GM13976 (cell line): ENCODE results near the gene FIP1L1.

Source experiments
- DNase-seq: peaks from one replicate; pipeline ENCODE4 v3.0.0; 2012; ENCODE audit warnings: low spot score
- in situ Hi-C: fragments of 300-500 bp; cut with MboI; formaldehyde crosslinking; loops from one replicate; pipeline ENCODE4 v1.12.0; 2022; ENCODE audit warnings: low sequenced_read_pairs, mixed read lengths, inconsistent platforms; ENCODE audit not compliant: unreplicated experiment
- TF ChIP-seq, protein P1 (sequence below): IDR thresholded peaks from 2 replicates; pipeline ENCODE4 v1.5.1; 2012; ENCODE audit warnings: borderline replicate concordance, mild to moderate bottlenecking; ENCODE audit not compliant: insufficient read depth; ENCODE audit errors: extremely low read depth, missing control alignments, control extremely low read depth

The FIP1L1 gene

DNA sequence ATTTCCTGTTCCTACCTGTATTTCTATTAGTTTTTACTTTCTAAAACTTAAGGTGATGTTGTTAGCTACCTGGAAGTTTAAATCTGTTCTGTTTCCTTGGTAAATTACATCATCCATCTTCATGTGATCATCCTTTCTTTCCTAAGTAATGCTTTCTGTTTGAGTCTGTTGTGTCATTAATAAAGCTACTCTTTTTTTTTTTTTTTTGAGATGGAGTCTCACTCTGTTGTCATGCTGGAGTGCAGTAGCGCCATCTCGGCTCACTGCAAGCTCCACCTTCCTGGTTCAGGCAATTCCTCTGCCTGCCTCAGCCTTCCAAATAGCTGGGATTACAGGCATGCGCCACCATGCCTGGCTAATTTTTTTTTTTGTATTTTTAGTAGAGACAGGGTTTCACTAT lies 73.3 kb downstream of the FIP1L1 start:
- TF ChIP-seq, protein P1, sequence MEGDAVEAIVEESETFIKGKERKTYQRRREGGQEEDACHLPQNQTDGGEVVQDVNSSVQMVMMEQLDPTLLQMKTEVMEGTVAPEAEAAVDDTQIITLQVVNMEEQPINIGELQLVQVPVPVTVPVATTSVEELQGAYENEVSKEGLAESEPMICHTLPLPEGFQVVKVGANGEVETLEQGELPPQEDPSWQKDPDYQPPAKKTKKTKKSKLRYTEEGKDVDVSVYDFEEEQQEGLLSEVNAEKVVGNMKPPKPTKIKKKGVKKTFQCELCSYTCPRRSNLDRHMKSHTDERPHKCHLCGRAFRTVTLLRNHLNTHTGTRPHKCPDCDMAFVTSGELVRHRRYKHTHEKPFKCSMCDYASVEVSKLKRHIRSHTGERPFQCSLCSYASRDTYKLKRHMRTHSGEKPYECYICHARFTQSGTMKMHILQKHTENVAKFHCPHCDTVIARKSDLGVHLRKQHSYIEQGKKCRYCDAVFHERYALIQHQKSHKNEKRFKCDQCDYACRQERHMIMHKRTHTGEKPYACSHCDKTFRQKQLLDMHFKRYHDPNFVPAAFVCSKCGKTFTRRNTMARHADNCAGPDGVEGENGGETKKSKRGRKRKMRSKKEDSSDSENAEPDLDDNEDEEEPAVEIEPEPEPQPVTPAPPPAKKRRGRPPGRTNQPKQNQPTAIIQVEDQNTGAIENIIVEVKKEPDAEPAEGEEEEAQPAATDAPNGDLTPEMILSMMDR = no peak
- no peak for DNase-seq
- in situ Hi-C loops = no loop called here

DNA sequence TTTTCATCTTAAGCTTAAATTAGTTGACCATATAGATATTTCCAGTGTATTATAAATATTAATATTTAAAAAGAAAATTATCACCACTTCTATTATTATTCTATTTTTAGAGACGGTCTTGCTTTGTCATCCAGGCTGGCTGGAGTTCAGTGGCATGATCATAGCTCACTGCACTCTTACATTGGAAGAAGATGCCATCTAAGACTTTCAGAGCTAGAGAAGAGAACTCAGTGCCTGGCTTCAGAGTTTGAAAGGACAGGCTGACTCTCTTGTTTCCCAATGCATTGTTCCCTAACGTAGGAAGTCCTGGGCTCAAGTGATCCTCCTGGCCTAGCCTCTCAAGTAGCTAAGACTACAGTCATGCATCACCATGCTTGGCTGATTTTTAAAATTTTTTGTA lies 75.9 kb downstream of the FIP1L1 start:
- TF ChIP-seq, protein P1 = no peak
- in situ Hi-C loops = no loop called here

DNA sequence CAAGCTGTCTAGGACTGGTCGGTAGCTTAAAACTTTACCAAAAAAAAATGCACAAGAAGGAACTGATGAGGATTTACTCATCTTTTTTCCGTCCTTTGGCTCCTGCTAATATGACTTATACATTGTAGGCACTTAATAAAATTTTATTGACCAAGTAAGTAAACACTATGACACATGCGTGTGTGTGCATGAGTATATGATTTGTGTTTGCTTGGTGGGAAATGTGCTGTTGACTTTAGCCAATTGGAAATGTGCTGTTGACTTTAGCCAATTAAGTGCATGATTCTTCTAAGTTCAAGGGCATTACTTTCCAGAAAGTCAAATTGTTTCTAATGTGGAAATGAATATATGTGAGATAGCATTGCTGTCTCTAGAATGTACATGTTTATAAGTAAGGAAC lies 78.3 kb downstream of the FIP1L1 start:
- TF ChIP-seq, protein P1 = no peak
- no peak for DNase-seq
- in situ Hi-C loops = no loop called here

More for the DNA sequence above, 75.9 kb downstream of the FIP1L1 start:
- DNase-seq = no peak

DNA sequence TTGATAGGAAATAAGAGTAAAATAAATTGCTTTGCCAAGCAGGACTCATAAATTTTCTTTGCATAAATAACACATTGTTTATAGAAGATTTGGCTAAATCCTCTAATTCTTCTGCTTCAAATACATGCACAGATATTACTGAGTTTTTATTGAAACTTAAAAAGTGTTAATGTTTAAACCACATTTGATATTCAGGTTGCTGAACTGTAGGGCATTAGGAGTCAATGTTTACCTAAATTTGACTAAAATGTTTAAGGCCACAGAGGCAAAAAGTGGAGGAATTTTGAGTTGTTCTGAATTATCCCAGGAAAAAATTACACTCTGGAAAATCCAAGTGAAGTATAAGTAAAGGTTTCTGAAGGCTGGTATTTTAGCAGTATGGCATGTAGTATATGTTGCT lies 78.7 kb downstream of the FIP1L1 start:
- in situ Hi-C loops = no loop called here
- TF ChIP-seq, protein P1 = no peak
- DNase-seq = no peak

DNA sequence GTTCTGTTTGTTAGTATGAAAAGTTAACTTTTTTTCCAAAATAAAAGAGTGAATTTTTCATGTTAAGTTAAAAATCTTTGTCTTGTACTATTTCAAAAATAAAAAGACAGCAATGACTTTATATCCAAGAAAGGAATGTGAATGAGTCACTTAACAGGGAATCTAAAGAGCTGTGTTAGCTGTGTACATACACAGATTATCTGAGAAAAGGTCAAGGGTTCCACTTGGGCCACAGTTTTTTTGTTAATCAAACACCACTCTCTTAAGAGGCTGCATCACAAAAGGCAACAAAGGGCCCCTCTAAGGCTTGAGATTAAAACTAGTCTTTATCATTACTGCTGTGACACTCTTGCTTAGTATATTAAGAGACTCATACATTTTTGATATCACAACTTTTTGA lies 82.1 kb downstream of the FIP1L1 start:
- in situ Hi-C loops = no loop called here
- no peak for DNase-seq
- TF ChIP-seq, protein P1 = no peak

DNA sequence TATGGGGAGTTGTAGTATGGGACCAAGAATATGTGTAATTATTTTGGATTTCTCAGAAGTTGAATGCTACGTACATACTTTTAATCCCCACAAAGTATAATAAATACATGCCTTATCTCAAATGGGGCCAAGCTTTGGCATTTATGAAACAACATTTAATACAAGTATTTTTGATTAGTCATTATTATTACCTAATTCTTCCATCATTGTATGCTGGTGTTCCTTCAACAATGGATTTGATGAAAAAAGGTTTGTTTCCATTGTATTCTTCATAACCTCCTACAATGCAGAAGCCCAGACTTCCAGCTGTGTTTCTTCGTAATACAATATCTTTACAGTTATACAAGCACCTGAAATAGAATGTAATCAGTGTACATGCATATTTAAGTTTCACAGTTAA lies 83.8 kb downstream of the FIP1L1 start:
- TF ChIP-seq, protein P1 = no peak
- in situ Hi-C loops = no loop called here
- DNase-seq = no peak

DNA sequence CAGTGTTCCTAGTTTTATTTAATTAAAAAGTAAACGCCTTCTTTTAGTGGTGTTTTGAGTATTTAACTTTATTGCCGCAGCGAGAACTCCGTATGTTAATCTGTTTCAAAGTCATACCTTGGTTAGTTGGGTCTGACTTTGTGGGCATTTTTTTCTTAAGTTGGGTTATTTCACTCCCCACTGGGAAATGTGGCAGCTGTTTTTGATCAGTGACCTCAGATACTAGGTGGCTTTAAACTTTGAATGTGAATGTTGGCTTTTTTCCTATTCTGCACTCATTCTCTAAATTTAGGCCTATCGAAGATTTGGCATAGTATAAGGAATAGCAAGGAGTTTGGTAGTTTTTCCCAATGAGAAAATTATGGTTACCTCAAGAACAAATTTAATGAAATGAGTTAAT lies 85.9 kb downstream of the FIP1L1 start:
- TF ChIP-seq, protein P1 = no peak
- DNase-seq = no peak
- in situ Hi-C loops = no loop called here
